Activated T-cell treated with anti-CD3 and anti-CD28 coated beads for 1 hour (primary cell): ENCODE measurements around the gene CALN1.
"Not testable (repeated sequence)": the region's sequence is repeated elsewhere in the genome, so short reads cannot be mapped to it uniquely, and the experiment has no call there.

Experiments
- DNase-seq: peaks from one replicate; pipeline ENCODE4 v3.0.0-alpha.2; 2020; ENCODE audit warnings: low read depth

Gene CALN1

DNA sequence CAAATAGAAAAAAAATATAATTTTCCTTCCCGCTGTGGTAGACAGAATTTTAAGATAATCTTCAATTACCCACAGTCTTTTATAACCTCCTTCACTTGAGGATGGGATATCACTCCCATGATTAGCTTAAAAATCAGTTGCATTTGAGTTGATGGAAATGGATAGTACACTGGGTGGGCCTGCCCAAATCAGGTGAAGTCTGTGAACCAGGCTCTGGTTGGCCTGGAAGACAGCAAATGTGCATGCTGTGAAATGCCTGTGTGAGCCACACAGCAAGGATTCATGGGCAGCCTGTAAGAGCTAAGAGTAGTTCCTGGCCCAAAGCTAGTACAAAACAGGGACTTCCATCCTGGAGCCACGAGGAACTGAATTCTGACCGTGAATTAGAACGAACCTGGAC, 548.0 kb downstream of the CALN1 start:
- no peak for DNase-seq

DNA sequence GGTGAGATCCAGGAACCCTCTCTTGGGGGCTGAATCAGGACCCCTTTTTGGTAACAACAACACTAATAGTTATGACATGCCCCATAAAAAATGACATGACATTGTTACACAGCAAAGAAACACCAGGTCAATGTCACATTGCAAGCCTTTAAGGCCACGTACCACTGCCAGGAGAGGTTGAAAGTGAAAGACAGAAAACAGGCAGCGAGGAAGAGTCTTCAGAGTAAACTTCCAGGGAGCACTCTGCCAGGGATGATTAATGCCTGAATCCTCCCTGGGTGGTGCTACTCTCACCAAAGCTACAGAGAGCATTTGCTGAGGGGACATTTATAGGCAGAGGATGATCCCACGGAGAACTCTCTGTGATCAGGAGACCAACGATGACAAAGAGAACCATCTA, 551.6 kb downstream of the CALN1 start:
- no peak for DNase-seq

DNA sequence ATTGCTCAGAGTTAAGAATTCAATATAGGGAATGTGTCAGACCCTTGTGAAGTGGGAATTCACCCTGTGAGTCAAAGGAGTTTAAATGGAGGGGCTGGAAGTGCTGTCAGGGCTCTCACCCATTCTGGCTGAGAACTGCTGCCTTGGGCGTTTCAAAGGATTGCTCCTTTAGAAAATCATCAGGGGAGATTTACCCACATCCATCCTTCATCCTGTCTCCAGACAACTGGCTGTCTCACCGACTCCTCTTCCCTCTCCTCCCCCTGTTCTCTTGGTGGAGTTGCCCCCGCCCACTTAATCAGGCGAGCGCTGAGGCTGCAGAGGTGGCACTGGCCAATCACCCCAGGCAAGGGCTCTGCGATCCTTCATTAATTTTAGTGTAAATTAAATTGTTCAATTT, 554.8 kb downstream of the CALN1 start:
- DNase-seq: no peak

DNA sequence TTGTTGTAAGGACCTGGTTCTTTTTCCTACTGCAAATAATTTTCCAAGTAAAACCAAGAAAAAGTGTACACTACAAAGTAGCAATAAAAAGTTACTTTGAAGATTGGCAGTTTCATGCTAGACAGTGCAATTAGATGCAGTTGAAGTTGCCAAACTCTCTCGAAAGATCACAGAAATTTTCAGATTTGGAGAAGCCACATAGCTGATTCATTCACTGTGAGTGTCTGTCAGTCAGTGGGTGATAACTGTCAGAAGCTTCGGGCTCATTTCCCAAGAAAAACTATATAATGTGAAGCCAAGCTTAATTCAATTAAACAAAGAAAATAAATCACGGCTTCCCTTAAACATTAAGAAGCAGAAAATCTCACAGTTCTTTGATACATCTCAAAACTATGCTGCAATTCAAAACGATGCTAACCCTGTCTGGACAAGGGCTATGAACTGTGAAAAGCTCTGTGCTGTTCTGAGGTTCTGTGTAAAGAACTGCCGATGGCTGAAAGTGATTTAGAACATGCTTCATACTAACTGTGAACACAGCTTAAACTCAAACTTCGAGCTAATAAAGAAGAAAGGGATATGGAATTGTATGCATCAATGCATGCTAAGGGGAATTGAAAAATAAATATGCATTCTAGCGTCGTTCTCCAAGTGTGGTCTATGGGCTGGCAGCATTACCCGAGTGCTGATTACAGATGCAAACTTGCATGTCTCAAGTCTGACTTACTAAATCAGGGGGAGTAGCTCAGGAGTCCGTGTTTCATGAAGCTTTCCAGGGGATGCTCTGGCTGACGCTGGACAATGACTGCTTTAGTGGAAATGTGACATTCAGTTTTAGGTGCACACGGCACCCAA, 557.4 kb downstream of the CALN1 start:
- no peak for DNase-seq

DNA sequence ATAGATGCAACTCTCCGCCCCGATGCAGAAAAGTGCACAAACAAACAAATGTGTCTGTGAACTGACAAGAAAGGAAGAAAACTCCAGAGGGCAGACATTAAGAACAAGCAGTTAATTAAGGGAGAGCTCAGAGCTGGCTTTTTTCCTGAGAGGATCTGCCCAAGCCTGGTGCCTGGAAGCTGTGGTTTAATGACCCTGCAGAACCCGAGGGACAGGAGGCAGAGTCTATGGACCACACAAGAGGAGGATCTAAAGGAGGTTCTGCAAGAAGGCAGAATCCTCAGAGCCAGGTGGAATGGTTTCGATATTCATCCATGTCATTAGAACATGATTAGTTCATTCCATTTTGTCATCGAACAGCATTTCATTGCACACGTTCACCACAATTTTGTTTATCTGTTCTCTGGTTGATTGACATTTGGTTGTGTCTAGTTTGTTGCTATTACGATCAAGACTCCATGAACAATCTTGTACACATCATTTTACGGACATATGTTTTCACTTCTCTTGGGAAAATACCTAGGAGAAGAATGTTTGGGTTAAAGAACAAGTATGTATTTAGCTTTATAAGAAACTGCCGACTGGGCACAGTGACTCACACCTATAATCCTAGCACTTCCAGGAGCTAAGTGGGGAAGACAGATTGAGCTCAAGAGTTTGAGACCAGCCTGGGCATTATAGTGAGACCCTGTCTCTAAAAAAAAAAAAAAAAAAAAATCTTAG, 560.2 kb downstream of the CALN1 start:
- no peak for DNase-seq

DNA sequence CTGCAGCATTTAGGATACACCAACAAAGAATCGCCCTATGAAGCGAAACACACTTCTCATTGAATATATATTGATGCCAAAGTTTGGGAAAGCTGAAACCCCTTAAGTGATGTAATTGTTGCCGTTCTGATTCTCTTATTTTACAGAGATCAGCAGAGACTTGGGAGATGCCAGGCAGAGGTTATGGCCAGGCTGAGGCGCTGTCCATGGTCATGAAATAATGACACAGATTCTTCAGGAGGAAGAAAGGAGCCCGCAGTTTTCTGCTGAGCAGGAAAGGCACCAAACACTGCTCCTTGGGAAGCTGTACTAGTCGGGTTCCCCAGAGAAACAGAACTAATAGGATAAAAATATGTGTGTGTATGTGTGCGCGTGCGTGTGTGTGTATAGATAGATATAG, 566.0 kb downstream of the CALN1 start:
- DNase-seq: no peak

DNA sequence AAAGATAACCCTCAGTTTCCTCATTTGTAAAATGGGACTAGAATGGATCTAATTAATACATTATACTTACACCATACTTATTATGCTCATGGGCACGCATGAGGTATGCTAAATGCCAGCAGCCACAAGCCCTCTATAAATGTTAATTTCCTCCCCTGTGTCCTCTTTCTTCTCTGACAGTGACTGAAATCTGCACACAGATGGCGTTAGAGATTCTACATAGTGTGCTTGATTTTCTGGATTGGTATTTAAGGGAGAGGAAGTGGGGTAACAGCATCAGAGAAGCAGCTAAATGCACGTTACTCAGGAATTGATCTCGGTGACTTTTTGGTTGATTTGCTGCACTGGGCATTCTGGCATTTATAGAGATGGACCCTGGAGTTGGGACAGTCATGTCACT, 568.5 kb downstream of the CALN1 start:
- no peak for DNase-seq

DNA sequence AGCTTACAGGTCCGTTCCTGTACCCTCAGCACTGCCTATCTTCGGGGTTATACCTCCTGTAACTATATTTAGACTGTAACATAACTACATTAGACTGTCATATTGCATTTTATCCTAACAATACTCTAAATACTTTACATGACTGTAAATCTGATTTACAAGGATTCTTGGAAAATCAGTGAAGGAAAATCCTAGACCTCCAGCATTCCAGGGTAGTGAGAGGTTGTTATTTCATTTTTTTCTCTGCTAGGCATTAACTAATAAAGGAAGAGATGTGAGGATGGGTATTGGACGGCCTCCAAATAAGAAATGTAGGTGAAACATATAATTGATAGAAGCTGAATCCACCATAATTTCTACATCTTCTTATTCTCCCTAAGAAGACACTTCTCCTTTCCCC, 569.4 kb downstream of the CALN1 start:
- no peak for DNase-seq

DNA sequence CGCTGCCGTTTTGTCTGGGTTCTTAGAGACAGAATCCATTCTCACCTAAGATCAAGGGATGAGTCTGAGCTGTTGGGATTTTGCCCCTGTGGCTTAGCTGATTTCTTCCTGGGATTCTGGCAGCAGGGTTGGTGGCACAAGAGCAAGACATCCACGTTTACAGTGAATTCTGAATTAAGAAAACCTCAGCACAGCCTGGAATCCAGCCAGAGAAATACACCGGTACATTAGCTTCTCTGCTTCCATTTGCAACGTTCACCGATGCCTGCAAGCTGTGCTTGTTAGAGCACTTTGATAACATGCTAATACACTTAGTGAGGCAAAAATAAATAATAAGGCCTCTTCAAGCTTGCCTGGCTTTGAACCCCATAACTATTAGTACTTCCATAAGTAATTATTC, 569.8 kb downstream of the CALN1 start:
- no peak for DNase-seq

DNA sequence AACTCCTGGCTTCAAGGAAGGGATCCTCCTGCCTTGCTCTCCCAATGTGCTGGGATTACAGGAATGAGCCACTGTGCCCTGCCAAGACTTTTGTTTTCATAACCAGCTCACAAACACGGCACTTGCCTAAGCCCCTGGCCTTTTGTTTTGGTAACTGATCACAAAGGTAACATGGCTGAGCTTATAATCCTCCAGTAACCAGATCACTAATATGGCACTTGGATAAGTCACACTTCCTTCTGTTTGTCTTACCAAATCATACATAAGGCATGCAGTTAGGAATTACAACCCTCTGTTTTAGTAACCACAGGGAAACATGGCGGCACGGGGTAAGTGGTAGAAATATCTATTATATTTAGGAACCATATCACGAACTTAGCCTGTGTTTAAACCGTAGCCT, 577.1 kb downstream of the CALN1 start:
- DNase-seq: no peak

DNA sequence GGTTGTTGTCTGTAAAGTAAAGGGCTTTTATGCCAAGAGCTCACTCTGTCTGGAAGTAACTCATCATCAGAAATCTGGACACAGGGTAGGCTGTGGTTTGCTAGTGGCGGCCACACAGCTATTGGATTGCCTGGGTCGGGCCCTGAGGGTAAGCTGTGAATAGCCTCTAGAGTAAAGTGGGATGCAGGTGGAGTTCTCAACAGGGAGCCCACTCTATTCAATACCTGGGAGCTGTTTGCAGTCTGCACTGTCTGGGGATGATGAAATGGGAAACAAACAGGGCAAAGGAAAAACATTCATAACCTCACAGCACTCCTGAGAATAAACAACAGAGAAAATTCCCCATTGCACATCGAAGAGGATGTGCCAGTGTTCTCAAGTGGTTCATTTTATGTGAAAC, 582.6 kb downstream of the CALN1 start:
- DNase-seq: no peak

DNA sequence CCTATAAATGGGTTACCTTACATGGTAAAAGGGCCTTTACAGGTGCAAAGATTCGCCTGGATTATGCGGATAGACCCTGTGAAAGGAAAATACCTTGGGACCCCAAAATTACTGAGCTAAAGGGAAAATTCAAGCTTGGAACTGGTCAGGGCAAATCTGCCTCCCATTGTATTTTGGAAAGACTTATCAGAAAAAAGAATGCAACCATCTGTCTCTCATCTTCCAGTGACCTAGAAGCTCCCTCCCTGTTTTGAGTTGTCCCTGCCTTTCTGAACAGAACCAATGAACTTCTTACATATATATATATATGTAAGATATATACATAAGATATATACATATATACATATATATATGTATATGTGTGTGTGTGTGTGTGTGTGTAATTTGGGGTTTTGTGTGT, 583.8 kb downstream of the CALN1 start:
- no peak for DNase-seq

DNA sequence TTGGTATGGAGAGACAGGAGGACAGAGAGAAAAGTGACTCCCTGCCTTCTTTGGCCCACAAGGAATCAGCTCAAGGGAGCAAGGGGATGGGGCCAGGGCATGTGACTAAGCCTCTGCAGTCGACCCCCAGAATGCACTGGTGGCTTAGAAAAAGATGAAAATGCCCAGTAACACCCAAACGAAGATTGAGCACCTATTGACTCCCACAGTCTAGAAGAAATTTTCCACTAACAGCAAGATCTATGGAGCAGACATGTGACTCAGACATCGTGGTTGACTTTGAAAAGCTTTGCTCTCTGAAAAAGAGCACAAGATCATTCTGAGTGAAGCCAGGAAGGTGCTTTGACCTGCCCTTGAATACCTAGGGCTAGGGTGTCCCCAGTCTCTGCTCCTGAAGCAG, 586.0 kb downstream of the CALN1 start:
- DNase-seq: no peak

DNA sequence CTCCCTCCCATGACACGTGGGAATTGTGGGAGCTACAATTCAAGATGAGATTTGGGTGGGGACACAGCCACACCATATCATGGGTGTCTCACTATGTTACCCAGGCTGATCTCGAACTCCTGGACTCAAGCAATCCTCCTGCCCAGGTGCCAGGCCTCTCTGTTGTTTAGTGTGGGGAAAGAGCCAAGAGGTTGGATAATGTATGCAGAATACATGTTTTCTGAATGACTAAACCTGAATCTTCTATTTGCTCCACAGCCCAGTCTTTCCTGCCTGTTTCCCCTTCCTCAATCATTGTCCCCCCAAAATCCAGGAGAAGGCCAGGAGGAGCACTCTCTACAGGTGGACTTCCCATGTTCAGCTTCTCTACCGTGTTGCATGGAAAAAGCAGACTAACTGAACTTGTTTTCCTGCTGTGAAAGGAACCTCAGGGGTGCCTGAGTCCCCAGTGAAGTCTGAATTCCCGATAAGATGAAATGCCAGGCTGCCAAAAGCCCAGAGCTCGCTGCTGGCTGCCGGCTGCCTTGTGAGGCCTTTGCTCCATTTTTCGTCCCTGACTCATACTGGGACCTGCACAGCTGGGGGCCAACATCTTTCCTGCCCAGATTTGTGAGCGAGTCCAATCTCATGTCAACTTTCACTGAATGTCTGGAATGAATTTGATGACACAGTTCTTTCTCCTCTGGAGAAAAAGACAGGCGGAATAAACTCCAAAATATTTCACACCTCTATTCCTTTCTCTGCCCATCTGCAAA, 588.0 kb downstream of the CALN1 start:
- no peak for DNase-seq

DNA sequence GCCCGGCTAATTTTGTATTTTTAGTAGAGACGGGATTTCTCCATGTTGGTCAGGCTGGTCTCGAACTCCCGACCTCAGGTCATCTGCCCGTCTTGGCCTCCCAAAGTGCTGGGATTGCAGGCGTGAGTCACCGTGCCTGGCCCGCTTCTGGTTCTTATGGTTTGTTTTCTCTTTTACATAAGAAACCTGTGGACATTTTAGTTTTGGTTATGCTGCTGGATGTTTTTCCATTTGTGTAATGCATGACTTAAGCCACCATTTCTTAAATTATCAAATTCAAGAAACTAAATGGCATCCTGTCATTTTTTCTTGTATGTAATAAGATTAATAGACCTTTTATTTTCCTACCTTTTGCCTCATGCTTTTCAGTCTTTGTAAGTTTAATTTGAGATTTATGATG, 589.7 kb downstream of the CALN1 start:
- not testable (repeated sequence) for DNase-seq

DNA sequence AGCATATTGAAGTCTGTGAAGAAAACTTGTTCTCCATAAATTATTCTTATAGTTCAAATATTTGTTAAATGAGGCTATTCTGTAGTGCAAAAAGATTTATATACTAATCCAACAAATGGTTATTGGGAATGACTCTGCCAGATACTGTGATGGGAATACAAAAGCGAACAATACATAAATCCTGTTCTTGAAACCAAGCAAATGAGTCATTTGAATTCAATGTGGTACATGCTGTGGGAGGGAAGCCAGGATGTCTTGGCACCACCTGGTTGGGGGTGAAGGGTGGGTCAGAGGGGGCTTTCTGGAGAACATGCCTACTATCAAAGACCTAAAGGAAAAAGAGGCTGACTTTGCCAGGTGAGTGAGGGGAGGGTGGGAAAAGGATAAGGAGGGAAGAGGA, 594.2 kb downstream of the CALN1 start:
- DNase-seq: no peak

DNA sequence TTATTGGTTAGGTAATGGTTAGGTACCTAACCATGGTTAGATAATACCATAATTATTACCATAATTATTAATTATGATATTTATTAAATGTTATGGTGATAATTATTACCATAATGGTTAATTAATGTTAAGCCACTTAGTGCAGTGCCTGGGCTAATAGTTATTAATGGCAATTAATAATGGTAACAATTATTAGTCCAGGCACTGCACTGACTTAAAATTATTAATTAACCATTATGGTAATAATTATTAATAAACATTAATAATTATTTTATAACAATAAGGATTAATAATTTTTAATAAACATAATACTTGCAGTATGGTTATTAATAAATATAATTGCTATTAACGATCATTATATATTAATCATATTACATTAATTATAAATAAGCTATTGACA, 604.0 kb downstream of the CALN1 start:
- no peak for DNase-seq

DNA sequence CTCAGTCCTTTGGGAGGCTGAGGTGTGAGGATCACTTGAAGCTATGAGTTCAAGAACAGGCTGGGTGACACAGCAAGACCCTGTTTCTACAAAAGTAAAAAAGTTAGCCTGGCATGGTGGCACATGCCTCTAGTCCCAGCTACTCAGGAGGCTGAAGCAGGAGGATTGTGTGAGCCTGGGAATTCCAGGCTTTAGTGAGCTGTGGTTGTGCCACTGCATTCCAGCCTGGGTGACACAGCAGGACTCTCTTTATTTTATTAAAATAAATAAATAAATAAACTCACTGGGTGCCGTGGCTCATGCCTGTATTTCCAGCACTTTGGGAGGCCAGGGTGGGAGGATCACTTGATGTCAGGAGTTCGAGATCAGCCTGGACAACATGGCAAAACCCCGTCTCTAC, 607.9 kb downstream of the CALN1 start:
- DNase-seq: no peak

DNA sequence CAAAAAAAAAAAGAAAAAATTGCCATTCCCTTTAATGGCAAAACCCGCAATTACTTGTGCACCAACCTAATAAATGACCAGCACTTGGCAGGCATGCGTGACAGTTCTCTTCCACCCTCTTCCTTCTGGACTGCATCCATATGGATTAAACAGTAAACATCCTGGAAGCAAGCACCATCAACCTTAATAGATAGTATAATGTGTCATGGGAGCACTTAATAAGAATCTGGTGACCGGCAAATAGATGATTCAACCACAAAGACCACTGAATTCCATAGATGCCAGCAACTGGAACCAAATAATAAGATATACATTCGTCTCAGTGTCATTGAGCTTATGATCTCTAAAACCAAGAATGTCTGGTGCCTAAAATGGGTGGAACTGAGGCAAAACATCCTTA, 610.2 kb downstream of the CALN1 start:
- DNase-seq: no peak

DNA sequence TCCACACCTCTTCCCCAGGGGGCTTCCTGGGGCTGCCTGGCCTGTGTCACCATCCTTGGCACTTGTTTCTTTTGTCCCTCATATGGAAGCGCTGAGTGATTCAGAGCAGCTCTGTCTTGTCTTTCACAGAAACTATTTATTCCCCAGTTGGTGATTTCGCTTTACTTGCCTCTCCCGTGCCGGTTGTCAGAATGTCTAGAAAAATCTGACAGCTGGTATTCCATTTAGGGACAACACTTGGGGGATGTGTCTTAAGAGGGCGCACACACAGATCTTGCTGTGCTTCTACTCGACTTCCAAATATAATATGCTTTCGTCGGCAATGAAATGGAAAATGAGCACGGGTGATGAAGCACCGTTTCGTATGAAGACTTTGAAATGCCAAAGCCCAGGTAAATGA, 611.8 kb downstream of the CALN1 start:
- DNase-seq: no peak

DNA sequence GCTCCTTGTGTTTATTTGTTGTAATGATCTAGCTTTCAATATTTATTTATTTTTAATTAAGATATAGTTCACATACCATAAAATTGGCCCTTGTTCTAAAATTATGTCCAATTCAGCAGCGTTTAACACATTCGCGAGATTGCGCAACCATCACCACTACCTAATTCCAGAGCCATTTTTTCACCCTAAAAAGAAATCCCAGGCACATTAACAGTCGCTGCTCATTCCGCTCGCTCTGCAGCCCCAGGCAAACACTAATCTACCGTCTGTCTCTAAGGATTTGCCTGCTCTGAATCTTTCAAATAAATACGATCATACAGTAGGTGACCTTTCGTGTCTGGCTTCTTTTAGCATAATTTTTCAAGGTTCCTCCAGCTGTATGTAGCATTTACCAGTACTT, 616.7 kb downstream of the CALN1 start:
- no peak for DNase-seq

DNA sequence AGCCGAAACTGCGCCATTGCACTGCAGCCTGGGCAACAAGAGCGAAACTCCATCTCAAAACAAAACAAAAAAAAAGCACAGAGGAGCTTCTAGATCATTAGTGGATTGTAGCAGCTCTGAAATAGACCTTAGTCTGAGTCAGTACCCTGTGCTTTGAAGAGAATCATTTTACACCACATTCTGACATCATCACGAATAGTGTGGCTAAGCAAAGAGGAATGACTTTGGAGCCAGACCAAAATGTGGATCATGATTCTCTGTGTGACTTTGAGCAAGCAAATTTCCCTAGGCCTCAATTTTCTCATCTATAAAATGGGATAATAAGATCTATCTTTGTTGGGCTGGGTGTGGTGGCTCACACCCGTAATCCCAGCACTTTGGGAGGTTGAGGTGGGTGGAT, 618.9 kb downstream of the CALN1 start:
- DNase-seq: no peak

DNA sequence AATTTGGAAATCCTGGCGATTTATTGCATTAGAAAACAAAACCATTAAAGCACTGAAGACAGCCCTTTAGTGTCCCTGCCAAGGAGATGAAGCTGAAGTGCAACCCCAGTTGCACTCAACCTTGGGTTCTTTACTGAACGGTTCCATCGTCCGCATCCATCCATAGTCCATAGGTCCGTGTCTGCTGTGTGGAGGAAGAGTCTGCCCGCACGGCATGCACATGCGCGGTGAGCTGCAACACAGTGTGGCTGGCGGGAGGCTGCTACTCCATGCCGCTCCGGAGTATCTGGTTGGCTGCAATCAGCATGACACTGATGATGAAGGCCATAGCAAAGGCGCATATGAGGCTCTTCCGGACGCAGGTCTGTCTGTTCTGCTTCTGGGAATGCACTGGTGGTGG, 624.6 kb downstream of the CALN1 start:
- DNase-seq: no peak
